Measurements from ENCODE around the gene RRM2. TPM values are rescaled to one million over a fixed set of nuclear protein-coding genes. Genes with fewer than 3 reads are reported as not detected.

RRM2 gene
- total RNA-seq, 1 experiment from 2014 or later = 129 TPM

DNA sequence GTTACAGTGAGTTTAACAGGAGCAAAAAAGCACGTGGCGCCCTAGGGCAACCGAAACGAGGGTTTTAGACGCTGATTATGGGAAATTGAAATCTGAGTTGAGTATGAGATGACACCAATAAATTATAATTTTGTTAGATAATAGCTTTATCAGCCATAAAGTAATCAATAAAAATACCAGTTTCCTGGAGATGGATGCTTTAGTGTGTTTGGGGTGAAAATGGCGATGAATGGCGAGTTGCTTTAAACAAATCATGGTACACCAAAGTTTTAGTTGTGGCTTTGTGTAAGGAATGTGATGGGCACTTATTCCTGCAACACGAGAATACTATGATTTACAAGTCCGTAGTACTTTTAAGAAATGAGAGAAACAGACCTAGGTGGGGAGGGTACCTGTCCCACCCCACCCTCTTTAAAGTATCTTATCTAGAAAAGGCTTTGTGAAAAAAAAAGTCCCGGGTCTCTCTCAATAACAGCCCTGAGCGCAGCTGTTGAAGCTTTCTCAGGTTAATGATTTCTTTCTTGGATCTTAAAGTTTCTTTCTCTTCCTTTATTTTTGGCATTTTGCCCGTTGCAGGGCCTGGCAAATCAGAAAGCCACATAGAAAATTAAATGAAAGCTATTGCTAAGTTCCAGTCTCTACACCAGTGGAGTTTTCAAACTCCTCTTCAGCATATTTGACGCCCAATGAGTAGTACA lies 1.5 kb upstream of the RRM2 start (continued):
- TF ChIP-seq HMGXB4 (CRISPR knock-in tag; IDR thresholded peaks at IDR 0.05) (no peak), CREB1 (CRISPR knock-in tag; IDR thresholded peaks at IDR 0.05) (peak; percentile 13; the same call in 1 of the 2 replicates), ZNF232 (CRISPR knock-in tag; IDR thresholded peaks at IDR 0.05) (peak; percentile 4; the same call in 1 of the 2 replicates), SMAD4 (CRISPR knock-in tag; IDR thresholded peaks at IDR 0.05) (no peak), NR3C1 (CRISPR knock-in tag; conservative IDR thresholded peaks at IDR 0.05; ENCODE audit: low read depth) (no peak), NR2C2 (CRISPR knock-in tag; IDR thresholded peaks at IDR 0.05) (no peak), CDX4 (CRISPR knock-in tag; IDR thresholded peaks at IDR 0.05; ENCODE audit: borderline replicate concordance) (no peak), ZNF219 (CRISPR knock-in tag; IDR thresholded peaks at IDR 0.05; ENCODE audit: borderline replicate concordance) (no peak), ZNF671 (CRISPR knock-in tag; IDR thresholded peaks at IDR 0.05) (no peak), NFYB (CRISPR knock-in tag; conservative IDR thresholded peaks at IDR 0.05; ENCODE audit: low read depth) (no peak)
- TF ChIP-seq, protein P1, sequence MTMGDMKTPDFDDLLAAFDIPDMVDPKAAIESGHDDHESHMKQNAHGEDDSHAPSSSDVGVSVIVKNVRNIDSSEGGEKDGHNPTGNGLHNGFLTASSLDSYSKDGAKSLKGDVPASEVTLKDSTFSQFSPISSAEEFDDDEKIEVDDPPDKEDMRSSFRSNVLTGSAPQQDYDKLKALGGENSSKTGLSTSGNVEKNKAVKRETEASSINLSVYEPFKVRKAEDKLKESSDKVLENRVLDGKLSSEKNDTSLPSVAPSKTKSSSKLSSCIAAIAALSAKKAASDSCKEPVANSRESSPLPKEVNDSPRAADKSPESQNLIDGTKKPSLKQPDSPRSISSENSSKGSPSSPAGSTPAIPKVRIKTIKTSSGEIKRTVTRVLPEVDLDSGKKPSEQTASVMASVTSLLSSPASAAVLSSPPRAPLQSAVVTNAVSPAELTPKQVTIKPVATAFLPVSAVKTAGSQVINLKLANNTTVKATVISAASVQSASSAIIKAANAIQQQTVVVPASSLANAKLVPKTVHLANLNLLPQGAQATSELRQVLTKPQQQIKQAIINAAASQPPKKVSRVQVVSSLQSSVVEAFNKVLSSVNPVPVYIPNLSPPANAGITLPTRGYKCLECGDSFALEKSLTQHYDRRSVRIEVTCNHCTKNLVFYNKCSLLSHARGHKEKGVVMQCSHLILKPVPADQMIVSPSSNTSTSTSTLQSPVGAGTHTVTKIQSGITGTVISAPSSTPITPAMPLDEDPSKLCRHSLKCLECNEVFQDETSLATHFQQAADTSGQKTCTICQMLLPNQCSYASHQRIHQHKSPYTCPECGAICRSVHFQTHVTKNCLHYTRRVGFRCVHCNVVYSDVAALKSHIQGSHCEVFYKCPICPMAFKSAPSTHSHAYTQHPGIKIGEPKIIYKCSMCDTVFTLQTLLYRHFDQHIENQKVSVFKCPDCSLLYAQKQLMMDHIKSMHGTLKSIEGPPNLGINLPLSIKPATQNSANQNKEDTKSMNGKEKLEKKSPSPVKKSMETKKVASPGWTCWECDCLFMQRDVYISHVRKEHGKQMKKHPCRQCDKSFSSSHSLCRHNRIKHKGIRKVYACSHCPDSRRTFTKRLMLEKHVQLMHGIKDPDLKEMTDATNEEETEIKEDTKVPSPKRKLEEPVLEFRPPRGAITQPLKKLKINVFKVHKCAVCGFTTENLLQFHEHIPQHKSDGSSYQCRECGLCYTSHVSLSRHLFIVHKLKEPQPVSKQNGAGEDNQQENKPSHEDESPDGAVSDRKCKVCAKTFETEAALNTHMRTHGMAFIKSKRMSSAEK (CRISPR knock-in tag; IDR thresholded peaks at IDR 0.05; ENCODE audit: borderline replicate concordance) = 0 out of 2 replicates have a peak, but pooled peaks have one; percentile 20
- TF ChIP-seq, protein P2, sequence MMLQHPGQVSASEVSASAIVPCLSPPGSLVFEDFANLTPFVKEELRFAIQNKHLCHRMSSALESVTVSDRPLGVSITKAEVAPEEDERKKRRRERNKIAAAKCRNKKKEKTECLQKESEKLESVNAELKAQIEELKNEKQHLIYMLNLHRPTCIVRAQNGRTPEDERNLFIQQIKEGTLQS (CRISPR knock-in tag; conservative IDR thresholded peaks at IDR 0.05) = no peak

- Mint-ChIP-seq H3K9me3 (no peaks in the 10 kb centered on the region), H3K36me3 (peaks cover 48% of the 10 kb centered on the region), H3K4me1 (peaks cover 36% of the 10 kb centered on the region), H3K27me3 (ENCODE audit: low read depth) (no peaks in the 10 kb centered on the region; the same call in 1 of the 2 replicates), H3K4me3 (peak overlapping the region; percentile 91), H3K27ac (peak overlapping the region; percentile 17; the same call in 1 of the 2 replicates)
- no peak for DNase-seq (ENCODE audit: low spot score)
- ATAC-seq = no peak
- ChIA-PET POLR2A (interaction anchor here (0.6 kb wide), 1 partner anchor 295 kb away, joined by 4 read pairs; no protein-coding TSS in a partner anchor), CTCF (interaction anchor here (1.7 to 3.2 kb wide), 6 partner anchors 10 to 324 kb away, joined by 6 to 47 read pairs (median 20); partner anchors contain the start of gene HPCAL1)
- TF ChIP-seq ETV6 (CRISPR knock-in tag; IDR thresholded peaks at IDR 0.05) = no peak
- TF ChIP-seq, protein P3, sequence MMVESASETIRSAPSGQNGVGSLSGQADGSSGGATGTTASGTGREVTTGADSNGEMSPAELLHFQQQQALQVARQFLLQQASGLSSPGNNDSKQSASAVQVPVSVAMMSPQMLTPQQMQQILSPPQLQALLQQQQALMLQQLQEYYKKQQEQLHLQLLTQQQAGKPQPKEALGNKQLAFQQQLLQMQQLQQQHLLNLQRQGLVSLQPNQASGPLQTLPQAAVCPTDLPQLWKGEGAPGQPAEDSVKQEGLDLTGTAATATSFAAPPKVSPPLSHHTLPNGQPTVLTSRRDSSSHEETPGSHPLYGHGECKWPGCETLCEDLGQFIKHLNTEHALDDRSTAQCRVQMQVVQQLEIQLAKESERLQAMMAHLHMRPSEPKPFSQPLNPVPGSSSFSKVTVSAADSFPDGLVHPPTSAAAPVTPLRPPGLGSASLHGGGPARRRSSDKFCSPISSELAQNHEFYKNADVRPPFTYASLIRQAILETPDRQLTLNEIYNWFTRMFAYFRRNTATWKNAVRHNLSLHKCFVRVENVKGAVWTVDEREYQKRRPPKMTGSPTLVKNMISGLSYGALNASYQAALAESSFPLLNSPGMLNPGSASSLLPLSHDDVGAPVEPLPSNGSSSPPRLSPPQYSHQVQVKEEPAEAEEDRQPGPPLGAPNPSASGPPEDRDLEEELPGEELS (CRISPR knock-in tag; IDR thresholded peaks at IDR 0.05) = no peak
- no peak for TF ChIP-seq SMAD4 (CRISPR knock-in tag; IDR thresholded peaks at IDR 0.05)
- no peak for TF ChIP-seq CREM (CRISPR knock-in tag; IDR thresholded peaks at IDR 0.05)
- no peak for TF ChIP-seq JAZF1 (CRISPR knock-in tag; IDR thresholded peaks at IDR 0.05)
- no peak for TF ChIP-seq MLX (CRISPR knock-in tag; IDR thresholded peaks at IDR 0.05)
- no peak for TF ChIP-seq TCF7 (CRISPR knock-in tag; IDR thresholded peaks at IDR 0.05; ENCODE audit: low read depth)
- no peak for TF ChIP-seq ZNF281 (CRISPR knock-in tag; IDR thresholded peaks at IDR 0.05)
- no peak for TF ChIP-seq CDX4 (CRISPR knock-in tag; IDR thresholded peaks at IDR 0.05; ENCODE audit: borderline replicate concordance)
- no peak for TF ChIP-seq ZNF232 (CRISPR knock-in tag; IDR thresholded peaks at IDR 0.05)
These were observed 742 bp downstream of the RRM2 start for GRCh38 chr2:10123281-10123680.

All from WTC11 (cell line).